H1 (cell line): ENCODE data around the gene AGR2. TPM values are rescaled to one million over a fixed set of nuclear protein-coding genes. Genes with fewer than 3 reads are reported as not detected.

Experiments used
- CTCF ChIA-PET: fragments of 300-600 bp; sonication (Branson Sonifier 250); formaldehyde crosslinking; loops from one replicate; lab custom pipeline; 2021; ENCODE audit not compliant: partially characterized antibody; lab: Charles Lee
- POLR2A ChIA-PET: fragments of 300-600 bp; sonication (Branson Sonifier 250); formaldehyde crosslinking; loops from one replicate; lab custom pipeline; 2021; ENCODE audit warnings: inconsistent platforms; ENCODE audit not compliant: partially characterized antibody; lab: Charles Lee
- DNase-seq, 2 experiments: peaks; one replicate each; pipeline versions ENCODE4 v3.0.0 to v3.0.0-alpha.2; 2010 to 2022; ENCODE audit warnings: low spot score in 2 of 2, low read depth in 1 of 2, mixed read lengths in 1 of 2
- FAIRE-seq: peaks from 2 replicates; lab custom pipeline; 2011; peaks lifted over from hg19 to GRCh38; lab: Jason Lieb, UNC
- H2AFZ ChIP-seq: 2 replicates; pipeline ENCODE4 v1.8.1; 2012; ENCODE audit warnings: low read length, inconsistent platforms
- H2AK5ac ChIP-seq: 2 replicates; pipeline ENCODE4 v1.6.1; 2013; ENCODE audit warnings: low read depth, low read length
- H2BK120ac ChIP-seq: replicated peaks from 2 replicates; pipeline ENCODE3; 2013; ENCODE audit warnings: low read depth, low read length, inconsistent platforms
- H2BK12ac ChIP-seq: 2 replicates; pipeline ENCODE4 v1.6.1; 2013; ENCODE audit warnings: low read depth, low read length
- H2BK15ac ChIP-seq: 2 replicates; pipeline ENCODE4 v1.6.1; 2013; ENCODE audit warnings: low read length
- H2BK20ac ChIP-seq: 2 replicates; pipeline ENCODE4 v1.6.1; 2013; ENCODE audit warnings: low read length
- H2BK5ac ChIP-seq: 2 replicates; pipeline ENCODE4 v1.6.1; 2013; ENCODE audit warnings: low read depth, low read length
- H3K14ac ChIP-seq: 2 replicates; pipeline ENCODE4 v1.6.1; 2013; ENCODE audit warnings: inconsistent platforms; ENCODE audit not compliant: insufficient read length
- H3K18ac ChIP-seq: 2 replicates; pipeline ENCODE4 v1.6.1; 2013; ENCODE audit warnings: low read length; ENCODE audit errors: extremely low read depth
- H3K23ac ChIP-seq: 2 replicates; pipeline ENCODE4 v1.6.1; 2013; ENCODE audit warnings: inconsistent platforms; ENCODE audit not compliant: insufficient read length
- H3K23me2 ChIP-seq: 2 replicates; pipeline ENCODE4 v1.6.1; 2013; ENCODE audit warnings: low read depth, low read length
- H3K27ac ChIP-seq: 2 replicates; pipeline ENCODE4 v1.6.1; 2011; ENCODE audit warnings: low read depth, low read length, inconsistent platforms
- H3K27me3 ChIP-seq, 4 experiments: replicated peaks in 1 of 4; 1 replicate in 1 of 4; 2 replicates in 3 of 4; pipeline versions ENCODE4 v1.6.1 to v1.8.1; 2011 to 2013; ENCODE audit warnings: low read length in 3 of 4, mild to moderate bottlenecking in 3 of 4, inconsistent platforms in 2 of 4, mixed read lengths in 2 of 4, moderate library complexity in 1 of 4; ENCODE audit not compliant: control insufficient read depth in 3 of 4, insufficient read depth in 3 of 4; ENCODE audit errors: extremely low read depth in 1 of 4
- H3K36me3 ChIP-seq, 4 experiments: 2 replicates each; pipeline versions ENCODE4 v1.6.1 to v1.8.1; 2011 to 2013; ENCODE audit warnings: mild to moderate bottlenecking in 4 of 4, low read length in 3 of 4, moderate library complexity in 2 of 4, control low read depth in 1 of 4, inconsistent platforms in 1 of 4; ENCODE audit not compliant: insufficient read depth in 4 of 4, control insufficient read depth in 2 of 4
- H3K4ac ChIP-seq: replicated peaks from 2 replicates; pipeline ENCODE3; 2013; ENCODE audit warnings: low read length, low read depth, mixed read lengths, inconsistent platforms; ENCODE audit not compliant: insufficient read length
- H3K4me1 ChIP-seq, 4 experiments: replicated peaks in 1 of 4; 1 replicate in 1 of 4; 2 replicates in 3 of 4; pipeline versions ENCODE4 v1.6.1 to v1.8.1; 2011 to 2013; ENCODE audit warnings: low read length in 3 of 4, inconsistent platforms in 2 of 4, mixed read lengths in 1 of 4; ENCODE audit not compliant: insufficient read depth in 4 of 4, control insufficient read depth in 3 of 4
- H3K4me2 ChIP-seq, 2 experiments: 2 replicates each; pipeline versions ENCODE4 v1.6.1 to v1.8.1; 2011 to 2013; ENCODE audit warnings: low read depth in 2 of 2, low read length in 2 of 2, control low read depth in 1 of 2, inconsistent platforms in 1 of 2, mild to moderate bottlenecking in 1 of 2; ENCODE audit not compliant: insufficient read depth in 1 of 2
- H3K4me3 ChIP-seq, 4 experiments: fragments of 200-600, 300-600 bp in 1 of 4; sonication (generic), shearing (Covaris generic), sonication (Bioruptor Twin) in 1 of 4; 2 replicates each; pipeline versions ENCODE4 v1.5.1 to v1.8.1; 2011 to 2016; ENCODE audit warnings: low read length in 4 of 4, low read depth in 3 of 4, control low read depth in 2 of 4, inconsistent platforms in 2 of 4, mild to moderate bottlenecking in 2 of 4, mixed read lengths in 1 of 4, moderate library complexity in 1 of 4; ENCODE audit not compliant: insufficient read depth in 2 of 4; ENCODE audit errors: extremely low read depth in 1 of 4
- H3K56ac ChIP-seq: replicated peaks from 2 replicates; pipeline ENCODE3; 2013; ENCODE audit warnings: low read depth, mild to moderate bottlenecking, mixed read lengths, low read length, inconsistent platforms; ENCODE audit not compliant: insufficient read length
- H3K79me1 ChIP-seq: 2 replicates; pipeline ENCODE4 v1.6.1; 2013; ENCODE audit warnings: low read depth, low read length, control low read depth
- H3K79me2 ChIP-seq, 2 experiments: 2 replicates each; pipeline versions ENCODE4 v1.6.1 to v1.8.1; 2012 to 2013; ENCODE audit warnings: low read length in 2 of 2, mild to moderate bottlenecking in 2 of 2, inconsistent platforms in 1 of 2; ENCODE audit not compliant: insufficient read depth in 2 of 2, control insufficient read depth in 1 of 2
- H3K9ac ChIP-seq, 4 experiments: replicated peaks in 1 of 4; 1 replicate in 1 of 4; 2 replicates in 3 of 4; pipeline versions ENCODE4 v1.6.1 to v1.8.1; 2011 to 2013; ENCODE audit warnings: low read depth in 3 of 4, low read length in 3 of 4, control low read depth in 2 of 4, mild to moderate bottlenecking in 2 of 4, moderate library complexity in 2 of 4, inconsistent platforms in 1 of 4; ENCODE audit errors: extremely low read depth in 1 of 4
- H3K9me3 ChIP-seq, 2 experiments: 2 replicates each; pipeline versions ENCODE4 v1.6.1 to v1.8.1; 2012 to 2013; ENCODE audit warnings: mild to moderate bottlenecking in 2 of 2, moderate library complexity in 2 of 2, control low read depth in 1 of 2, inconsistent platforms in 1 of 2, low read depth in 1 of 2, low read length in 1 of 2, mixed read lengths in 1 of 2; ENCODE audit not compliant: insufficient read depth in 2 of 2
- H4K20me1 ChIP-seq, 2 experiments: replicated peaks in 1 of 2; 2 replicates each; pipeline versions ENCODE3 to v1.8.1; 2011 to 2013; ENCODE audit warnings: inconsistent platforms in 2 of 2, low read length in 2 of 2, mild to moderate bottlenecking in 1 of 2; ENCODE audit not compliant: insufficient read depth in 2 of 2, control insufficient read depth in 1 of 2
- H4K5ac ChIP-seq: 2 replicates; pipeline ENCODE4 v1.6.1; 2013; ENCODE audit warnings: low read length, low read depth, mixed read lengths, inconsistent platforms; ENCODE audit not compliant: insufficient read length
- H4K8ac ChIP-seq: 2 replicates; pipeline ENCODE4 v1.8.0; 2013; ENCODE audit warnings: mild to moderate bottlenecking, moderate library complexity, low read length, inconsistent platforms; ENCODE audit not compliant: insufficient read depth; ENCODE audit errors: extremely low read depth
- H4K91ac ChIP-seq: replicated peaks from 2 replicates; pipeline ENCODE3; 2013; ENCODE audit warnings: low read length, mixed read lengths, inconsistent platforms; ENCODE audit not compliant: insufficient read length
- KDM1A ChIP-seq: fragments of 200-600, 300-600 bp; sonication (generic); IDR thresholded peaks from 2 replicates; pipeline ENCODE4 v1.7.1; 2016; ENCODE audit warnings: mild to moderate bottlenecking, low read length, borderline replicate concordance
- NRF1 ChIP-seq: IDR thresholded peaks from 2 replicates; pipeline ENCODE4 v1.6.1; 2011; ENCODE audit warnings: mild to moderate bottlenecking, low read depth, low read length, improper control_type of control experiment
- RFX5 ChIP-seq: IDR thresholded peaks from 2 replicates; pipeline ENCODE4 v1.6.1; 2011; ENCODE audit warnings: low read depth, low read length, improper control_type of control experiment, borderline replicate concordance
- WGBS, 2 experiments: shearing (Covaris generic) in 1 of 2; methylation state at CpG; one replicate each; pipeline versions ENCODE4 v1.1.6 to v1.1.7; 2013 to 2015; ENCODE audit warnings: low lambda C conversion rate in 2 of 2, mixed read lengths in 2 of 2, inconsistent platforms in 1 of 2, low coverage in 1 of 2, missing lambda C conversion rate in 1 of 2; ENCODE audit not compliant: insufficient replicate concordance in 2 of 2, insufficient coverage in 1 of 2, insufficient read length in 1 of 2; ENCODE audit errors: extremely low coverage in 1 of 2, missing lambda C conversion rate in 1 of 2; 5-methylcytosine and 5-hydroxymethylcytosine counted together
- polyA plus RNA-seq, 7 experiments: library from polyadenylated mRNA; depleted of rRNA in 3 of 7; stranded (reverse) in 5 of 7; unstranded in 2 of 7; fragments of >200 nt in 5 of 7; fragments of 200-250 nt in 2 of 7; gene quantifications; 1 replicate in 5 of 7; 2 replicates in 1 of 7; 4 replicates in 1 of 7; pipeline versions ENCODE4 v1.2.1 to v1.2.3, GENCODE V29; 2011 to 2013; ENCODE audit warnings: missing spikeins in 2 of 7, mixed read lengths in 2 of 7
- total RNA-seq: library from RNA; stranded (reverse); fragmentation: NEBNext Ultra II Directional; extraction: Animal tissue kit (Norgen Biotek cat#: 25700); gene quantifications from 2 replicates; pipeline ENCODE4 v1.2.1, GENCODE V29; 2021

The AGR2 gene
- total and polyA plus RNA-seq, 2 of the 8 experiments (the other 6 are each of a cell fraction or from before 2014, with no cell fraction given), result not detected

DNA sequence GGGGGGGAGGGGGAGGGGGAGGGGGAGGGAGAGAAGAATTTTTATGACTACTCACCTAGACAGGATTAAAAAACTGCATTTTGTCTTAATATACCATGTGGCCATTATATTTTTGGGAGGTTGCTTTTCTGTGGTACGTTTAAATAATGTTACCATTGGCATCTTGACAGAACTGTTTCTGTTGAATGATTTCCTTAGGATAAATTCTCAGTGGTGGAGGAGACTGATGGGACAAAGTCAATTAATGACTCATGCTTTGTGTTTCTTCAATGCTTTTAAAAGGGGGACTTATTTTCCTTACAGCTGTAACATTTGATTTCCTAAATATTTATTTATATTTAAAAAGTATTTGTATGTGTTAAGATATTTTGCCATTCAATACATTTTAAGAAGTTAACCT, 13.7 kb downstream of the AGR2 start:
- H4K91ac ChIP-seq, result no peak overlapping the region
- CTCF ChIA-PET, result no interaction called here
- no peak for TF ChIP-seq KDM1A
- no peak for TF ChIP-seq NRF1
- TF ChIP-seq RFX5, result no peak

More for the DNA sequence above, 13.7 kb downstream of the AGR2 start:
- H3K4me3 ChIP-seq, result no peak overlapping the region
- H2BK5ac ChIP-seq, result no peak overlapping the region
- 100% methylated on average over 1 of the region's 1 CpG; no CpG with 5 or more reads in 1 of the 2 experiments for WGBS, 2 experiments
- H2BK20ac ChIP-seq, result no peak overlapping the region
- FAIRE-seq, result no peak
- DNase-seq, result no peak
- H3K14ac ChIP-seq, result no peak overlapping the region
- H3K56ac ChIP-seq, result no peak overlapping the region
- no peaks in the 10 kb centered on the region for H3K23me2 ChIP-seq
- no peaks in the 10 kb centered on the region for H3K79me1 ChIP-seq
- H2BK15ac ChIP-seq, result no peak overlapping the region
- no peak overlapping the region for H3K18ac ChIP-seq
- POLR2A ChIA-PET, result no interaction called here
- H3K27ac ChIP-seq, result no peak overlapping the region
- no peak overlapping the region for H3K4ac ChIP-seq
- H3K23ac ChIP-seq, result no peak overlapping the region
- no peak overlapping the region for H3K4me2 ChIP-seq
- H2AK5ac ChIP-seq, result no peak overlapping the region
- H3K79me2 ChIP-seq, result no peaks in the 10 kb centered on the region
- H3K4me1 ChIP-seq, result no peaks in the 10 kb centered on the region
- H2AFZ ChIP-seq, result no peak overlapping the region
- no peaks in the 10 kb centered on the region for H3K27me3 ChIP-seq
- H4K8ac ChIP-seq, result no peak overlapping the region
- H2BK12ac ChIP-seq, result no peak overlapping the region
- no peak overlapping the region for H4K5ac ChIP-seq
- H3K9ac ChIP-seq, result no peak overlapping the region
- no peaks in the 10 kb centered on the region; a peak in 1 of 4 replicates for H3K9me3 ChIP-seq
- H3K36me3 ChIP-seq, result no peaks in the 10 kb centered on the region
- H4K20me1 ChIP-seq, result no peaks in the 10 kb centered on the region
- no peak overlapping the region for H2BK120ac ChIP-seq
